DND-41 (cell line): ENCODE data around the gene MCF2L2.
A peak's percentile ranks its signal among the peaks of the same experiment; 100 is the strongest.
"Not testable (repeated sequence)": the region's sequence is repeated elsewhere in the genome, so short reads cannot be mapped to it uniquely, and the experiment has no call there.

Experiments used
- ATAC-seq: fragments of 200-7000 bp; cut with Tn5 transposase; 3 replicates; pipeline ENCODE4 v1.9.1; 2021; ENCODE audit warnings: low read depth; ENCODE audit not compliant: insufficient read depth
- DNase-seq: peaks from one replicate; pipeline ENCODE4 v3.0.0-alpha.2; 2020
- H2AFZ ChIP-seq: 2 replicates; pipeline ENCODE4 v1.6.0; 2012; ENCODE audit warnings: low read depth, low read length
- H3K27ac ChIP-seq: 2 replicates; pipeline ENCODE4 v1.5.1; 2012; ENCODE audit warnings: low read length, inconsistent platforms
- H3K27me3 ChIP-seq: fragments of 200-600 bp; sonication (generic); 2 replicates; pipeline ENCODE4 v1.6.0; 2012; ENCODE audit warnings: low read length, mild to moderate bottlenecking, inconsistent platforms; ENCODE audit not compliant: insufficient read depth, poor library complexity
- H3K36me3 ChIP-seq: 2 replicates; pipeline ENCODE4 v1.5.1; 2012; ENCODE audit warnings: low read length, inconsistent platforms; ENCODE audit not compliant: insufficient read depth
- H3K4me1 ChIP-seq: 2 replicates; pipeline ENCODE4 v1.5.1; 2012; ENCODE audit warnings: mild to moderate bottlenecking, low read length; ENCODE audit not compliant: insufficient read depth
- H3K4me2 ChIP-seq: 2 replicates; pipeline ENCODE4 v1.6.0; 2012; ENCODE audit warnings: mild to moderate bottlenecking, moderate library complexity, low read length, inconsistent platforms; ENCODE audit not compliant: insufficient read depth
- H3K4me3 ChIP-seq, 2 experiments: fragments of 200-600 bp in 1 of 2; shearing (Covaris generic) in 1 of 2; 2 replicates each; pipeline ENCODE4 v1.5.1; 2012 to 2016; ENCODE audit warnings: inconsistent platforms in 2 of 2, low read length in 2 of 2, mild to moderate bottlenecking in 2 of 2, low read depth in 1 of 2, moderate library complexity in 1 of 2
- H3K79me2 ChIP-seq: 2 replicates; pipeline ENCODE4 v1.6.0; 2012; ENCODE audit warnings: low read length, inconsistent platforms; ENCODE audit not compliant: insufficient read depth
- H3K9ac ChIP-seq: 2 replicates; pipeline ENCODE4 v1.6.0; 2012; ENCODE audit warnings: low read depth, mild to moderate bottlenecking, inconsistent platforms, low read length, moderate library complexity
- H3K9me3 ChIP-seq: 2 replicates; pipeline ENCODE4 v1.5.1; 2012; ENCODE audit warnings: low read length, moderate library complexity, mild to moderate bottlenecking, inconsistent platforms; ENCODE audit not compliant: insufficient read depth, severe bottlenecking
- H4K20me1 ChIP-seq: 2 replicates; pipeline ENCODE4 v1.6.0; 2012; ENCODE audit warnings: low read length; ENCODE audit not compliant: insufficient read depth
- EZH2 ChIP-seq: IDR thresholded peaks from 3 replicates; pipeline ENCODE4 v1.6.1; 2012; ENCODE audit warnings: borderline replicate concordance, low read depth, mild to moderate bottlenecking, moderate library complexity, low read length, inconsistent platforms; ENCODE audit not compliant: severe bottlenecking
- TF ChIP-seq, protein P1 (sequence below): IDR thresholded peaks from 2 replicates; pipeline ENCODE4 v1.5.1; 2012; ENCODE audit warnings: borderline replicate concordance, low read length, moderate library complexity, mild to moderate bottlenecking; ENCODE audit not compliant: poor library complexity, severe bottlenecking; ENCODE audit errors: extremely low read depth

The MCF2L2 gene

DNA sequence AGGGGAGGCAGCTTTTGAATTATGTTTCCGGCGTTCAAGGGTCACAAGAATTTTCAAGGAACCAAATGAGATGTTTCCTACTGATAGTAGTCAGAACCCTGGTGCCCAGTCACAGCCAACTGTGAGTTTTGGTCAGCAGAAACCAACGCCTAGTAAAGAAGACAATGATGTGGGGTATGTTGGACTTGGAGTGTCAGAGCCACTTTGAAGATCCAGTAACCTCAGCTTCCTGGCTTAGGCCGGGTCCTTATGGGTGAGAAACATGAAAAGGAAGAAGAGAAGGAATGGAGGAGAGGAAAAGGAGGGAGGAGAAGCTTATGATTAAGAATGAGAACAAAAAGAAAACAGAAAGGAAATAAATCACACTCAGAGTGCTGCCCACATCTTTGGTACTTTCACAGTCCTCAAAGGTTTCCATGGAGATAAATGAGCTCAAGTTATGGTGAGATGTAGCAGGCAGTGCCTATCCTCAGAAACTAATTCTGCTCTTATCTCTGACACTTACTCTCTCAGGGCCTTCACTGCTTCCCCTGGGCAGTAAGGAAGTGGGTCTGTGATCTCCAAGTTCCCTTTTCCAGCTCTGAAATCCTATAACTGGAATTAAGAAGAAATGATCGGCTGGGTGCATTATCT lies 2.0 kb upstream of the MCF2L2 start:
- H3K27me3 ChIP-seq, result peaks cover 44% of the 10 kb centered on the region
- peaks cover 16% of the 10 kb centered on the region for H3K4me1 ChIP-seq
- H3K4me2 ChIP-seq, result no peak overlapping the region
- H3K4me3 ChIP-seq, result no peak overlapping the region
- H3K9me3 ChIP-seq, result no peaks in the 10 kb centered on the region
- DNase-seq, result no peak
- no peaks in the 10 kb centered on the region for H3K36me3 ChIP-seq
- no peak overlapping the region for H3K9ac ChIP-seq
- H2AFZ ChIP-seq, result no peak overlapping the region
- H3K79me2 ChIP-seq, result no peaks in the 10 kb centered on the region
- TF ChIP-seq EZH2, result no peak
- no peak overlapping the region for H3K27ac ChIP-seq
- H4K20me1 ChIP-seq, result no peaks in the 10 kb centered on the region
- no peak for ATAC-seq

DNA sequence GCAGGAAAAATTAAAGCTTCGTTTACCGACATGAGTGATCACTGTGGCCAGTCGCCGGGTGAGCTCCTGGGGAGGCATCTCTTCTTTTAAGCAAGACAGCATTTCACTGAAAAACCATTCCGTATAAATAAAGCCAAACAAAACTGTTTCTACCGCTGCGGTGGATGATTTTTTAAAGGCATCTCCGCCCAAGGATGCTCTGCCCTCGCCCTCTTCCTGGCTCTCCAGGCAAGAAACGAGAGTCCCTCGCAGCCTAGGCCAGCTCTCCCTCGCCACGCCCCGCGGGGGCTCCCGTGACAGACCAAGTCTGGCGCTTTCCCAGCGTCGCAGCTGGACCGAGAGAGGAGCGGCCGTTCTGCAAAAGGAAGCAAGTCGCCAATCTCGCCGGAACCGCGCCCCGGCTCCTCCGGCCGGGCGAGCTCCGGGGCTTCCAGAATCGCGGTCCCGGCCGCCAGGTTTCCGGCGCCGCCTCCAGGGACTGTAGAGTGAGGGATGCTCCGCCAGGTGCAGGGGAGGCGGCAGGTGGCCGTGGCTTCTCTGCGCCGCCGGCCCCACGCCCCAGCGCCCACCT lies 458 bp downstream of the MCF2L2 start:
- Histone ChIP-seq H3K36me3 (no peaks in the 10 kb centered on the region), H3K27ac (no peak overlapping the region), H3K27me3 (peaks cover 55% of the 10 kb centered on the region), H3K79me2 (no peaks in the 10 kb centered on the region), H3K4me3 (peak overlapping the region; percentile 52 to 82; a peak in 3 of 4 replicates), H2AFZ (peak overlapping the region; percentile 74), H3K9ac (peak overlapping the region; percentile 55), H4K20me1 (no peaks in the 10 kb centered on the region), H3K4me1 (peaks cover 16% of the 10 kb centered on the region), H3K9me3 (no peaks in the 10 kb centered on the region), H3K4me2 (peak overlapping the region; percentile 93)
- peak; percentile 39 for DNase-seq
- TF ChIP-seq, protein P1, sequence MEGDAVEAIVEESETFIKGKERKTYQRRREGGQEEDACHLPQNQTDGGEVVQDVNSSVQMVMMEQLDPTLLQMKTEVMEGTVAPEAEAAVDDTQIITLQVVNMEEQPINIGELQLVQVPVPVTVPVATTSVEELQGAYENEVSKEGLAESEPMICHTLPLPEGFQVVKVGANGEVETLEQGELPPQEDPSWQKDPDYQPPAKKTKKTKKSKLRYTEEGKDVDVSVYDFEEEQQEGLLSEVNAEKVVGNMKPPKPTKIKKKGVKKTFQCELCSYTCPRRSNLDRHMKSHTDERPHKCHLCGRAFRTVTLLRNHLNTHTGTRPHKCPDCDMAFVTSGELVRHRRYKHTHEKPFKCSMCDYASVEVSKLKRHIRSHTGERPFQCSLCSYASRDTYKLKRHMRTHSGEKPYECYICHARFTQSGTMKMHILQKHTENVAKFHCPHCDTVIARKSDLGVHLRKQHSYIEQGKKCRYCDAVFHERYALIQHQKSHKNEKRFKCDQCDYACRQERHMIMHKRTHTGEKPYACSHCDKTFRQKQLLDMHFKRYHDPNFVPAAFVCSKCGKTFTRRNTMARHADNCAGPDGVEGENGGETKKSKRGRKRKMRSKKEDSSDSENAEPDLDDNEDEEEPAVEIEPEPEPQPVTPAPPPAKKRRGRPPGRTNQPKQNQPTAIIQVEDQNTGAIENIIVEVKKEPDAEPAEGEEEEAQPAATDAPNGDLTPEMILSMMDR, result no peak
- TF ChIP-seq EZH2, result peak; percentile 55
- ATAC-seq, result peak; percentile 53

DNA sequence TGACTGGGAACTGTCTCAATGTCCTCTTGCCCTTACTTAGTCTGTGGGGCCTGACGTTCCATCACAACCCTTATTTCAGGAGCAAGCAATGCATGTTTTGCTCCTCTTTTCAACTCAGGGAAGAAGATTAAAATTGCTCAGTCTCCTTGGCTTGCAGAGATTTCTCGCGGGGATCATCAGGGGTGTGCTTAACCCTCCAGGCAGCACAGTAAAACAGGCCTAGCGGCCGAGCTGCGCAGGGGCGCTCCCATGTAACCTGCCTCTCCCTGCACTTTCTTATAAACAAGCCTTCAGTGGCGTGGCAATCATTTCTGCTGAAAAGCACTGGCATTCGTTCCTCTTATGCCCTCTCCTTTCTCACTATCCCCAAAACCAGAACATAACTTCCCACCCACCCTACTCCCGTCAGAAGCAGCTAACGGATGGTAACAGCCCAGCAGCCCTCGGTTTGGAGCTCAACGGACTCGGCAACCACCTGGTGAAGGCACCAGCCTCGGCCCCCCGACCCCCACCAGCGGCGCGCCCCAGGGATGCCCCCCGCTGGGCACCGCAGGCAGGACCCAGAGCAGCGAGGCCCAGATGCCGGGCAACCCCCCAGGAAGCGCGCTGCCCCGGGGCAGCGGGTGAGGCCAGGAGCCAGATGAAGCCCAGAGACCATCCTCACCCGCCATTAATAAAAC lies 1.1 kb downstream of the MCF2L2 start:
- Histone ChIP-seq H3K27me3 (peaks cover 55% of the 10 kb centered on the region), H3K9ac (no peak overlapping the region), H2AFZ (peak overlapping the region; percentile 74), H3K4me1 (peaks cover 16% of the 10 kb centered on the region), H3K4me2 (peak overlapping the region; percentile 93), H4K20me1 (no peaks in the 10 kb centered on the region), H3K79me2 (no peaks in the 10 kb centered on the region), H3K9me3 (no peaks in the 10 kb centered on the region), H3K36me3 (no peaks in the 10 kb centered on the region), H3K4me3 (peak overlapping the region in 1 of 2 experiments; percentile 82; a peak in 2 of 4 replicates), H3K27ac (no peak overlapping the region)
- DNase-seq (no peak), ATAC-seq (no peak)
- no peak for TF ChIP-seq EZH2
- TF ChIP-seq, protein P1, result no peak

DNA sequence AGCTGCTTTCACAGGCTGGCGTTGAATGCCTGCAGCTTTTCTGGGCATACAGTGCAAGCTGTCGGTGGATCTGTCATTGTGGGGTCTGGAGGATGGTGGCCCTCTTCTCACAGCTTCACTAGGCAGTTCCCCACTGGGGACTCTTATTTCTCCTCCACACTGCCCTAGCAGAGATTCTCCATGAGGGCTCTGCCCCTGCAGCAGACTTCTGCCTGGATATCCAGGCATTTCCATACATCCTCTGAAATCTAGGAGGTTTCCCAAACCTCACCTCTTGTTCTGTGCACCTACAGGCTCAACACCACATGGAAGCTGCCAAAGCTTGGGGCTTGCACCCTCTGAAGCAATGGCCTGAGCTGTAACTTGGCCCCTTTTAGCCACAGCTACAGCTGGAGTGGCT lies 9.6 kb downstream of the MCF2L2 start:
- H3K4me2 ChIP-seq, result not testable (repeated sequence)

More for the DNA sequence above, 9.6 kb downstream of the MCF2L2 start:
- H3K4me1 ChIP-seq, DNase-seq, H4K20me1 ChIP-seq, H3K27me3 ChIP-seq, H3K36me3 ChIP-seq, H3K4me3 ChIP-seq, H3K27ac ChIP-seq, H3K79me2 ChIP-seq, ATAC-seq, H3K9ac ChIP-seq, H2AFZ ChIP-seq: not testable (repeated sequence)
- peaks cover 13% of the 10 kb centered on the region for H3K9me3 ChIP-seq
